Thyroid gland (tissue), 4 donors: ENCODE results near the gene TTC39B.

Experiments used
- POLR2A ChIP-seq, 2 donors: fragments of 450-650 bp; IDR thresholded peaks; one replicate each; pipeline ENCODE4 v1.6.1; 2017; ENCODE audit warnings: antibody characterized with exemption in 2 of 2, mild to moderate bottlenecking in 2 of 2, moderate library complexity in 1 of 2
- TF ChIP-seq, protein P1 (sequence below), 6 experiments: fragments of 200-600 bp in 3 of 6; fragments of 450-650 bp in 3 of 6; sonication (generic) in 3 of 6; IDR thresholded peaks; one replicate each; pipeline ENCODE4 v1.5.1; 2016 to 2019; ENCODE audit warnings: antibody characterized with exemption in 6 of 6, mild to moderate bottlenecking in 2 of 6, inconsistent platforms in 1 of 6, moderate library complexity in 1 of 6

DNA sequence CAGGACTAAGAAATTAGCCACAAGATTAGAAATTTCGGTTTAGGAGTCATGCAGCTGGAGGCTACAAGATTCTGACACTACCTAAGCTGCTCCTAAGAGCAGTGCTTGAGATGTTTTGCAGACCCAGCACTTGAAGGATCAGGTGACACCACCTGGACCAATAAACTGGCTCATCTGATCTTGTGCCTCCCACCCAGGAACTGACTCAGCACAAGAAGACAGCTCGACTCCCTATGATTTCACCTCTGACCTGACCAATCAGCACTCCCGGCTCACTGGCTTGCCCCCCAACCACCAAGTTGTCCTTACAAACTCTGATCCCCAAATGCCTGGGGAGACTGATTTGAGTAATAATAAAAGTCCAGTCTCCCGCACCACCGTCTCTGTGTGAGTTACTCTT lies 170.4 kb downstream of the TTC39B start:
- TF ChIP-seq POLR2A (IDR thresholded peaks at IDR 0.05): no peak
- TF ChIP-seq, protein P1, sequence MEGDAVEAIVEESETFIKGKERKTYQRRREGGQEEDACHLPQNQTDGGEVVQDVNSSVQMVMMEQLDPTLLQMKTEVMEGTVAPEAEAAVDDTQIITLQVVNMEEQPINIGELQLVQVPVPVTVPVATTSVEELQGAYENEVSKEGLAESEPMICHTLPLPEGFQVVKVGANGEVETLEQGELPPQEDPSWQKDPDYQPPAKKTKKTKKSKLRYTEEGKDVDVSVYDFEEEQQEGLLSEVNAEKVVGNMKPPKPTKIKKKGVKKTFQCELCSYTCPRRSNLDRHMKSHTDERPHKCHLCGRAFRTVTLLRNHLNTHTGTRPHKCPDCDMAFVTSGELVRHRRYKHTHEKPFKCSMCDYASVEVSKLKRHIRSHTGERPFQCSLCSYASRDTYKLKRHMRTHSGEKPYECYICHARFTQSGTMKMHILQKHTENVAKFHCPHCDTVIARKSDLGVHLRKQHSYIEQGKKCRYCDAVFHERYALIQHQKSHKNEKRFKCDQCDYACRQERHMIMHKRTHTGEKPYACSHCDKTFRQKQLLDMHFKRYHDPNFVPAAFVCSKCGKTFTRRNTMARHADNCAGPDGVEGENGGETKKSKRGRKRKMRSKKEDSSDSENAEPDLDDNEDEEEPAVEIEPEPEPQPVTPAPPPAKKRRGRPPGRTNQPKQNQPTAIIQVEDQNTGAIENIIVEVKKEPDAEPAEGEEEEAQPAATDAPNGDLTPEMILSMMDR (IDR thresholded peaks at IDR 0.05): no peak
